ENCODE data around the gene CCDC74B.
A peak's percentile ranks its signal among the peaks of the same experiment; 100 is the strongest.
"Not testable (repeated sequence)": the region's sequence is repeated elsewhere in the genome, so short reads cannot be mapped to it uniquely, and the experiment has no call there.

CCDC74B gene

GRCh38 chr2:130145006-130145414 lies at the start of gene CCDC74B:
TSS of gene CCDC74B (minus strand) at chr2:130145112. CDS start at chr2:130144996, 116 bp downstream.
- POLR2A ChIA-PET (ENCODE audit: low non-redundant PET); DNase-seq (ENCODE audit: low spot score); CTCF ChIA-PET: not testable (repeated sequence)
- peak within 1 kb of the TSS; percentile 41; the same call in 1 of the 2 replicates for H3K27ac ChIP-seq

GRCh38 chr2:130193824-130194223 lies 48.9 kb upstream of the CCDC74B start:
- POLR2A ChIA-PET (ENCODE audit: low non-redundant PET); CTCF ChIA-PET; H3K27ac ChIP-seq; DNase-seq (ENCODE audit: low spot score): not testable (repeated sequence)

GRCh38 chr2:130192451-130192850 lies 47.5 kb upstream of the CCDC74B start:
- DNase-seq (ENCODE audit: low spot score); POLR2A ChIA-PET (ENCODE audit: low non-redundant PET); H3K27ac ChIP-seq: not testable (repeated sequence)
- CTCF ChIA-PET: interaction anchor here (0.6 kb wide), 1 partner anchor 150 kb away, joined by 3 read pairs; the partner anchor contains the start of gene IMP4

GRCh38 chr2:130191319-130191718 lies 46.4 kb upstream of the CCDC74B start:
- POLR2A ChIA-PET (ENCODE audit: low non-redundant PET); CTCF ChIA-PET; DNase-seq (ENCODE audit: low spot score); H3K27ac ChIP-seq: not testable (repeated sequence)

- TF ChIP-seq CTCF (conservative IDR thresholded peaks at IDR 0.05; ENCODE audit: low read depth): no peak
- no peak for DNase-seq (ENCODE audit: low spot score)
- H3K27ac ChIP-seq: no peak overlapping the region
- ChIA-PET CTCF (no interaction called here), POLR2A (ENCODE audit: low non-redundant PET) (no interaction called here)
These were observed 45.3 kb upstream of the CCDC74B start for GRCh38 chr2:130190237-130190636.

GRCh38 chr2:130188958-130189357 lies 44.0 kb upstream of the CCDC74B start:
- H3K27ac ChIP-seq; POLR2A ChIA-PET (ENCODE audit: low non-redundant PET); DNase-seq (ENCODE audit: low spot score); CTCF ChIA-PET: not testable (repeated sequence)

GRCh38 chr2:130187859-130188792 lies 43.2 kb upstream of the CCDC74B start:
- DNase-seq (ENCODE audit: low spot score); H3K27ac ChIP-seq; POLR2A ChIA-PET (ENCODE audit: low non-redundant PET); CTCF ChIA-PET: not testable (repeated sequence)

- CTCF ChIA-PET: no interaction called here
- H3K27ac ChIP-seq: peak overlapping the region; percentile 17; the same call in 1 of the 2 replicates
- no peak for TF ChIP-seq CTCF (conservative IDR thresholded peaks at IDR 0.05; ENCODE audit: low read depth)
- no peak for DNase-seq (ENCODE audit: low spot score)
- POLR2A ChIA-PET (ENCODE audit: low non-redundant PET): no interaction called here
These were observed 42.4 kb upstream of the CCDC74B start for GRCh38 chr2:130187268-130187667.

GRCh38 chr2:130186391-130186790 lies 41.5 kb upstream of the CCDC74B start:
- H3K27ac ChIP-seq: peak overlapping the region; percentile 35
- TF ChIP-seq CTCF (conservative IDR thresholded peaks at IDR 0.05; ENCODE audit: low read depth): no peak
- no peak for DNase-seq (ENCODE audit: low spot score)
- ChIA-PET POLR2A (ENCODE audit: low non-redundant PET) (interaction anchor here (1.0 kb wide), 1 partner anchor 1303 kb away, joined by 8 read pairs; no protein-coding TSS in a partner anchor), CTCF (interaction anchor here (0.6 to 0.7 kb wide), 2 partner anchors 109 to 130 kb away, joined by 3 to 4 read pairs; no protein-coding TSS in a partner anchor)
